Astrocyte (in vitro differentiated cells and primary cell): ENCODE measurements around the gene PARVB.

Experiments
- CTCF ChIP-seq: IDR thresholded peaks from 2 replicates; pipeline ENCODE4 v1.5.1; 2011; ENCODE audit warnings: low read depth, mild to moderate bottlenecking, inconsistent platforms, low read length, moderate library complexity; ENCODE audit not compliant: insufficient read depth
- EZH2 ChIP-seq: IDR thresholded peaks from 2 replicates; pipeline ENCODE4 v1.6.1; 2012; ENCODE audit warnings: mild to moderate bottlenecking, low read length, inconsistent platforms; ENCODE audit not compliant: insufficient read depth

GRCh38 chr22:44219101-44219870, 195.2 kb downstream of the PARVB start:
- TF ChIP-seq CTCF: no peak
- TF ChIP-seq EZH2: no peak
